Measurements from ENCODE around the gene NCK1. TPM values are rescaled to one million over a fixed set of nuclear protein-coding genes. Genes with fewer than 3 reads are reported as not detected.

The NCK1 gene
- total RNA-seq, 1 donor = 42.6 TPM

- no peak for TF ChIP-seq CTCF (IDR thresholded peaks at IDR 0.05; ENCODE audit: insufficient read depth, low read length)
- DNase-seq (ENCODE audit: low read depth) = no peak
Measured at GRCh38 chr3:136992115-136992514, 130.1 kb downstream of the NCK1 start.

GRCh38 chr3:136994772-136995516 is 132.9 kb downstream of the NCK1 start:
- DNase-seq (ENCODE audit: low read depth) = peak; percentile 99
- no peak overlapping the region for H3K4me3 ChIP-seq (ENCODE audit: low read depth, low read length)
- no peak for TF ChIP-seq CTCF (IDR thresholded peaks at IDR 0.05; ENCODE audit: insufficient read depth, low read length)

More at GRCh38 chr3:136992115-136992514, 130.1 kb downstream of the NCK1 start:
- no peak overlapping the region for H3K4me3 ChIP-seq (ENCODE audit: low read depth, low read length)

GRCh38 chr3:136995652-136996051 is 133.6 kb downstream of the NCK1 start:
- peak; percentile 76 for DNase-seq (ENCODE audit: low read depth)
- no peak for TF ChIP-seq CTCF (IDR thresholded peaks at IDR 0.05; ENCODE audit: insufficient read depth, low read length)
- no peak overlapping the region for H3K4me3 ChIP-seq (ENCODE audit: low read depth, low read length)

Other genes with a start within 250 kb of the NCK1 start
- gene STAG1, start 109.8 kb upstream of the NCK1 start, total RNA-seq (ENCODE audit: low replicate concordance) = 75.1 and 78.0 TPM in 2 replicates
- gene SLC35G2, start 43.1 kb upstream of the NCK1 start, total RNA-seq (ENCODE audit: low replicate concordance) = 14.0 and 14.7 TPM in 2 replicates
- gene IL20RB, start 95.8 kb downstream of the NCK1 start, total RNA-seq (ENCODE audit: low replicate concordance) = 3.9 and 4.6 TPM in 2 replicates